ENCODE results near the gene IL17D.
"Not testable (repeated sequence)": the region's sequence is repeated elsewhere in the genome, so short reads cannot be mapped to it uniquely, and the experiment has no call there.

Gene IL17D

GRCh38 chr13:20721058-20721453 lies 17.6 kb downstream of the IL17D start:
- DNase-seq = no peak

GRCh38 chr13:20721454-20722357 lies 18.2 kb downstream of the IL17D start:
- DNase-seq = no peak

- DNase-seq = no peak
Measured at GRCh38 chr13:20727856-20728255, 24.4 kb downstream of the IL17D start.

GRCh38 chr13:20728579-20729311 lies 25.2 kb downstream of the IL17D start:
- no peak for DNase-seq

GRCh38 chr13:20729633-20730585 lies 26.4 kb downstream of the IL17D start:
- DNase-seq = no peak

GRCh38 chr13:20738616-20739015 lies 35.1 kb downstream of the IL17D start:
- no peak for DNase-seq

GRCh38 chr13:20740021-20740420 lies 36.5 kb downstream of the IL17D start:
- DNase-seq = no peak

GRCh38 chr13:20743830-20744404 lies 40.4 kb downstream of the IL17D start:
- DNase-seq = not testable (repeated sequence)

- DNase-seq = no peak
Measured at GRCh38 chr13:20749377-20749776, 45.9 kb downstream of the IL17D start.

- no peak for DNase-seq
Measured at GRCh38 chr13:20754009-20754408, 50.5 kb downstream of the IL17D start.

GRCh38 chr13:20760872-20761271 lies 57.4 kb downstream of the IL17D start:
- no peak for DNase-seq

- DNase-seq = no peak
Measured at GRCh38 chr13:20767309-20767943, 63.9 kb downstream of the IL17D start.

GRCh38 chr13:20769091-20769490 lies 65.6 kb downstream of the IL17D start:
- no peak for DNase-seq

GRCh38 chr13:20769834-20770233 lies 66.3 kb downstream of the IL17D start:
- no peak for DNase-seq

All from CD4-positive, alpha-beta T cell treated with Interferon gamma for 1 hour (primary cell).